Stomach (tissue), 9 donors: ENCODE measurements around the gene SP1. TPM values are rescaled to one million over a fixed set of nuclear protein-coding genes. Genes with fewer than 3 reads are reported as not detected.
"Not testable (repeated sequence)": the region's sequence is repeated elsewhere in the genome, so short reads cannot be mapped to it uniquely, and the experiment has no call there.

Source experiments
- DNase-seq, 2 donors: peaks; one replicate each; pipeline versions ENCODE4 v3.0.0 to v3.0.0-alpha.2; 2013 to 2019
- H3K27ac ChIP-seq, 5 donors: fragments of 200-600 bp in 4 of 5; sonication (generic) in 4 of 5; one replicate each; pipeline ENCODE4 v1.5.1; 2013 to 2019; ENCODE audit warnings: mild to moderate bottlenecking in 1 of 5, moderate library complexity in 1 of 5
- H3K27me3 ChIP-seq, 3 donors: fragments of 200-600 bp; sonication (generic); one replicate each; pipeline ENCODE4 v1.5.1; 2017 to 2019; ENCODE audit warnings: mixed run types in 1 of 3
- H3K36me3 ChIP-seq, 4 donors: fragments of 200-600 bp; sonication (generic); 1 replicate in 3 of 4; 2 replicates in 1 of 4; pipeline ENCODE4 v1.5.1; 2016 to 2019
- H3K4me1 ChIP-seq, 4 donors: fragments of 200-600 bp; sonication (generic); one replicate each; pipeline ENCODE4 v1.5.1; 2016 to 2019
- H3K4me3 ChIP-seq, 4 donors: fragments of 200-600 bp; sonication (generic) in 3 of 4; one replicate each; pipeline ENCODE4 v1.5.1; 2016 to 2019; ENCODE audit warnings: mild to moderate bottlenecking in 1 of 4
- H3K9me3 ChIP-seq, 4 donors: fragments of 200-600 bp; sonication (generic); one replicate each; pipeline ENCODE4 v1.5.1; 2016 to 2019
- EP300 ChIP-seq: sonication (generic); formaldehyde crosslinking; IDR thresholded peaks from one replicate; pipeline ENCODE4 v1.6.1; 2017; ENCODE audit warnings: antibody characterized with exemption
- POLR2A ChIP-seq, 4 donors: fragments of 450-650 bp; IDR thresholded peaks; one replicate each; pipeline ENCODE4 v1.6.1; 2016; ENCODE audit warnings: antibody characterized with exemption in 4 of 4, control low read depth in 2 of 4, mild to moderate bottlenecking in 1 of 4, moderate library complexity in 1 of 4
- POLR2AphosphoS5 ChIP-seq, 3 donors: sonication (generic); formaldehyde crosslinking; IDR thresholded peaks; one replicate each; pipeline ENCODE4 v1.6.1; 2016; ENCODE audit warnings: antibody characterized with exemption in 3 of 3
- WGBS, 5 donors: extraction: QIAGEN DNeasy Blood & Tissue Kit in 3 of 5; methylation state at CpG; one replicate each; pipeline versions ENCODE4 v1.1.5 to v1.1.7; 2013 to 2018; 5-methylcytosine and 5-hydroxymethylcytosine counted together
- intact Hi-C: fragments of 100-400 bp; cut with DNase I; formaldehyde crosslinking; loops from one replicate; pipeline ENCODE4 v1.15.1; 2023; ENCODE audit warnings: low total_unique reads
- polyA plus RNA-seq, 3 donors: library from polyadenylated mRNA; stranded (reverse); fragments of 200-250 nt; gene quantifications; one replicate each; pipeline ENCODE4 v1.2.3, GENCODE V29; 2013
- total RNA-seq, 5 donors: library from RNA; depleted of rRNA; stranded (reverse); fragments of >200 nt; gene quantifications; one replicate each; pipeline versions ENCODE4 v1.1.0 to v1.2.3, GENCODE V29; 2014 to 2016
- TF ChIP-seq, protein P1 (sequence below), 7 experiments: fragments of 450-650 bp in 4 of 7; fragments of 200-600 bp in 3 of 7; sonication (generic) in 3 of 7; IDR thresholded peaks; one replicate each; pipeline ENCODE4 v1.5.1; 2016 to 2019; ENCODE audit warnings: antibody characterized with exemption in 7 of 7, control low read depth in 2 of 7, mild to moderate bottlenecking in 1 of 7
- donor health status: healthy with polysubstance abuse.
- donor health status: Bipolar disorder and iron deficiency.
- donor health status: healthy.

Gene SP1
- total and polyA plus RNA-seq, 8 donors = 10.2 to 142 (median 22.4) TPM

DNA sequence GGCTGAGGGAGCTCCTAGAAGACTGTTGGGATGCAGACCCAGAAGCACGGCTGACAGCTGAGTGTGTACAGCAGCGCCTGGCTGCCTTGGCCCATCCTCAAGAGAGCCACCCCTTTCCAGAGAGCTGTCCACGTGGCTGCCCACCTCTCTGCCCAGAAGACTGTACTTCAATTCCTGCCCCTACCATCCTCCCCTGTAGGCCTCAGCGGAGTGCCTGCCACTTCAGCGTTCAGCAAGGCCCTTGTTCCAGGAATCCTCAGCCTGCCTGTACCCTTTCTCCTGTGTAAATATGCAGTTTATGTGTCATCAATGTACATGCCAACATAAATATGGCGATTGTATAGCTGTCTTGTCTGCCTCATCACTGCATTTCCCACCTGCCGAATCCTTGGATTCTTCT, 51.2 kb downstream of the SP1 start:
- DNase-seq = no peak
- Histone ChIP-seq H3K9me3 (no peaks in the 10 kb centered on the region), H3K36me3 (no peaks in the 10 kb centered on the region), H3K4me3 (no peak overlapping the region), H3K27ac (no peak overlapping the region), H3K4me1 (no peaks in the 10 kb centered on the region), H3K27me3 (no peaks in the 10 kb centered on the region)
- TF ChIP-seq POLR2AphosphoS5 (IDR thresholded peaks at IDR 0.05) = no peak
- TF ChIP-seq, protein P1, sequence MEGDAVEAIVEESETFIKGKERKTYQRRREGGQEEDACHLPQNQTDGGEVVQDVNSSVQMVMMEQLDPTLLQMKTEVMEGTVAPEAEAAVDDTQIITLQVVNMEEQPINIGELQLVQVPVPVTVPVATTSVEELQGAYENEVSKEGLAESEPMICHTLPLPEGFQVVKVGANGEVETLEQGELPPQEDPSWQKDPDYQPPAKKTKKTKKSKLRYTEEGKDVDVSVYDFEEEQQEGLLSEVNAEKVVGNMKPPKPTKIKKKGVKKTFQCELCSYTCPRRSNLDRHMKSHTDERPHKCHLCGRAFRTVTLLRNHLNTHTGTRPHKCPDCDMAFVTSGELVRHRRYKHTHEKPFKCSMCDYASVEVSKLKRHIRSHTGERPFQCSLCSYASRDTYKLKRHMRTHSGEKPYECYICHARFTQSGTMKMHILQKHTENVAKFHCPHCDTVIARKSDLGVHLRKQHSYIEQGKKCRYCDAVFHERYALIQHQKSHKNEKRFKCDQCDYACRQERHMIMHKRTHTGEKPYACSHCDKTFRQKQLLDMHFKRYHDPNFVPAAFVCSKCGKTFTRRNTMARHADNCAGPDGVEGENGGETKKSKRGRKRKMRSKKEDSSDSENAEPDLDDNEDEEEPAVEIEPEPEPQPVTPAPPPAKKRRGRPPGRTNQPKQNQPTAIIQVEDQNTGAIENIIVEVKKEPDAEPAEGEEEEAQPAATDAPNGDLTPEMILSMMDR (IDR thresholded peaks at IDR 0.05) = no peak
- TF ChIP-seq EP300 = no peak
- no peak for TF ChIP-seq POLR2A (IDR thresholded peaks at IDR 0.05)
- intact Hi-C loops = no loop called here
- WGBS, 5 donors = 70 to 86% (median 80%) methylated on average over 7 of the region's 7 CpGs

DNA sequence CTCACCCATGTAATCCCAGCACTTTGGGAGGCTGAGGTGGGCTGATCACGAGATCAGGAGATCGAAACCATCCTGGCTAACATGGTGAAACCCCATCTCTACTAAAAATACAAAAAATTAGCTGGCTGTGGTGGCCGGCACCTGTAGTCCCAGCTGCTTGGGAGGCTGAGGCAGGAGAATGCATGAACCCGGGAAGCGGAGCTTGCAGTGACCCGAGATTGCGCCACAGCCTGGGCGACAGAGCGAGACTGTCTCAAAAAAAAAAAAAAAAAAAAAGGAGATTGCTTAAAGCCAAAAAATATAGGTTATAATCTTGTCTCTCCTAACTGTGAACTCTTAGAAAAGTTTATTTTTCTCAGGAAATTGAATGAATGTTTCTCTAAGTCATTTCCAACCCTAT, 55.4 kb downstream of the SP1 start:
- WGBS, 5 donors = 92 to 97% (median 93%) methylated on average over 9 of the region's 9 CpGs
- H3K4me3 ChIP-seq = not testable (repeated sequence)
- peak in 1 of 2 donors; percentile 23 for DNase-seq

DNA sequence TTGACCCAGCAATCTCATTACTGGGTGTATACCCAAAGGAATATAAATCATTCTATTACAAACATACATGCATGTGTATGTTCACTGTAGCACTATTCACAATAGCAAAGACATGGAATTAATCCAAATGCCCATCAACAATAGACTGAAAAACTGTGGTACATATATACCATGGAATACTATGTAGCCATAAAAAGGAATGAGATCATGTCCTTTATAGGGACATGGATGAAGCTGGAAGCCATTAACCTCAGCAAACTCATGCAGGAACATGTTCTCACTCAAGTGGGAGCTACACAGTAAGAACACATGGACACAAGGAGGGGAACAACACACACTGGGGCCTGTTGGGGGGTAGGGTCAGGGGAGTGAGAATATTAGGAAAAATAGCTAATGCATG, 59.6 kb downstream of the SP1 start:
- H3K27ac ChIP-seq, H3K27me3 ChIP-seq, intact Hi-C loops, H3K4me3 ChIP-seq, H3K9me3 ChIP-seq, DNase-seq: not testable (repeated sequence)
- Histone ChIP-seq H3K36me3 (peaks cover 0 to 10% (median 10%) of the 10 kb centered on the region in 4 donors), H3K4me1 (peaks cover 13 to 34% (median 28%) of the 10 kb centered on the region in 4 donors)

More for the DNA sequence above, 55.4 kb downstream of the SP1 start:
- intact Hi-C loops, H3K27ac ChIP-seq, H3K36me3 ChIP-seq, H3K27me3 ChIP-seq, H3K9me3 ChIP-seq, H3K4me1 ChIP-seq: not testable (repeated sequence)

DNA sequence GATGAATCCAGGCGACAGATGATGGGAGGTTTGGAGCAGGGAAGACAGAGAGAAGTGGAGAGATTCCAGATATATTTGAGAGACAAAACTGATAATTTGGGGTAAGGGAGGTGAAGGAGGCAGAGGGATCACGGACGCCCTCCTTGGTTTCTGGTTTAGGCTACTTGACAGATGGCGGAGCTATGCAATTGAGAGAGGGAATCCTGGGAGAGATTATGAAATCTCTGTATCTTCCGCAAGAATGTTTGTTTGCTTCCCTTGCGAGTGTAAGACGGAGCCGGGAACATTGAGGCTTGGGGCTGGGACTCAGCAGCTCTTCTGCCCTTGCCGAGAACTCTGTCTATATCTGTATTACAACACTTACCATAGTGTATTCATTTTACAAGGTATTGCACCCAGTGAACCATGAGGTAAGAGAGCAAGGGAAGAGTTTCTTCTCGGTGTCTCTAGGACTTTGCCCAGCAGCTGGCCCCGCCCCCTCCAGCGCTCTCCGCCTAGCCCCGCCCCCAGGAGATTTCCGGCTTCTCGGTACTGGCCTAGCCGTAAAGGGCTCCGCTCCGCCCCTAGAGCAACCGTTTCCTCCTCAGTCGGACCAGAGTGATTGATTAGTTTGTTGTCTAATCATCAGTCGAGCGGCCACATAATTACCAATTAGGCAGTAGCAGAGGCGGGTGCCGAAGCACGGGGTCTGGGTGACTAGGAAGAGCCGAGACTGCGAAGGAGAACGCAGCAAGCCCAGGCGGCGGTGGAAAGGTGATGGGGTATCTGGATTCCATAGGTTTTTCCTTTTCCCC, 61.3 kb downstream of the SP1 start, which contains the start of gene PRR13:
TSS of gene PRR13 (plus strand) at position 695 of the 794 bp plus-strand sequence. CDS start 981 bp downstream, outside the sequence.
- 1 to 2% (median 1%) methylated on average over 30 to 31 of the region's 31 CpGs for WGBS, 5 donors
- peak; percentile 99 to 100 for DNase-seq
- Histone ChIP-seq H3K27me3 (no peaks in the 10 kb centered on the region), H3K36me3 (peaks cover 6 to 27% (median 26%) of the 10 kb centered on the region in 4 donors), H3K9me3 (no peaks in the 10 kb centered on the region), H3K4me3 (peak within 1 kb of the TSS; percentile 65 to 77 (median 68)), H3K4me1 (peaks cover 27 to 49% (median 42%) of the 10 kb centered on the region in 4 donors), H3K27ac (peak within 1 kb of the TSS; percentile 89 to 96 (median 92))
- intact Hi-C loops = no loop called here
- TF ChIP-seq POLR2A (IDR thresholded peaks at IDR 0.05) (peak in 2 of 4 donors; percentile 92 to 96), EP300 (no peak), POLR2AphosphoS5 (IDR thresholded peaks at IDR 0.05) (peak; percentile 97 to 99 (median 99))
- TF ChIP-seq, protein P1 (IDR thresholded peaks at IDR 0.05) = peak in 1 of 7 experiments; percentile 9

DNA sequence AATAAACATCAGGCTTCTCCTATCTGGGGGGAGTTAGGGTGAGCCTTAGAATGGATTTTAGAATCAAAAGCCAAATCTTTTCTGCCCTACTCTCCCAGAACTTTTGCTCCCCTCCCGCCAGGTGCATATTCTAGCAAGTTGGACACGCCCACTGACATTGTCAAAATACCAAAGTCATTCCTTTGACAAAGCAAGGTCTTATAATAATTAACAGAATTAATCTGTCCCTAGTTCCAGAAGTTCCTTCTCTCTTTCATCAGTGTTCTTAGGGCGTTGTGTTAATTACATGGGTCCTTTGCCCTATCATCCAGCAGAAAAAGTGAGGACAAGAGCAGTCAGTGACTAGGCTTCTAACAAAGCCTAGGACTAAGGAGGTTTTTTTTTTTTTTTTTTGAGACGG, 64.0 kb downstream of the SP1 start:
- peak; percentile 49 to 67 for DNase-seq
- peaks cover 27 to 49% (median 42%) of the 10 kb centered on the region in 4 donors for H3K4me1 ChIP-seq
- peak overlapping the region; percentile 61 to 96 (median 92) for H3K27ac ChIP-seq
- intact Hi-C loops = no loop called here
- H3K4me3 ChIP-seq = peak overlapping the region in 2 of 4 donors; percentile 69 to 77
- 35 to 65% (median 52%) methylated on average over 4 of the region's 4 CpGs for WGBS, 5 donors
- no peaks in the 10 kb centered on the region for H3K27me3 ChIP-seq
- H3K9me3 ChIP-seq = no peaks in the 10 kb centered on the region
- TF ChIP-seq EP300 (no peak), POLR2AphosphoS5 (IDR thresholded peaks at IDR 0.05) (peak in 2 of 3 donors; percentile 57 to 68)
- TF ChIP-seq, protein P1 (IDR thresholded peaks at IDR 0.05) = no peak
- H3K36me3 ChIP-seq = peaks cover 14 to 54% (median 53%) of the 10 kb centered on the region in 4 donors

DNA sequence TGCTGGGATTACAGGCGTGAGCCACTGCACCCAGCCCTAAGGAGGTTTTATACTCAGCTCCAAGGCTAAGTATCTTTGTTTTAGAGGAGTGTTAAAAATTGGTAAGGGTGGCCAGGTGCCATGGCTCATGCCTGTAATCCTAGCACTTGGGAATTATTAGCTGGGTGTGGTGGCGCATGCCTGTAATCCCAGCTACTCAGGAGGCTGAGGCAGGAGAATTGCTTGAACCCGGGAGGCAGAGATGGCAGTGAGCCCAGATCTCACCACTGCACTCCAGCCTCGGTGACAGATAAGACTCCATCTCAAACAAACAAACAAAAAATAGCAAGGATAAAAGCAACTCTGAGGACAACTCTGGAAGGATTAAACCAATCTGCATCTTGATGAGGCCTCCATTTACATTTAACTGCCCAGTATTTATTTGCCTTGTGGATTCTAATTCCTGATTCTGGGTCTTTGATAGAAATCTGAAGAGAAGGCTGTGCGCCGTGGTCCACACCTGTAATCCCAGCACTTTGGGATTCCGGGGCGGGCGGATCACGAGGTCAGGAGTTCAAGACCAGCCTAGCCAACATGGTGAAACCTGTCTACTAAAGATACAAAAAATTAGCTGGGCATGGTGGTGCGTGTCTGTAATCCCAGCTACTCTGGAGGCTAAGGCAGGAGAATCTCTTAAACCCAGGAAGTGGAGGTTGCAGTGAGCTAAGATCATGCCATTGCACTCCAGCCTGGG, 64.8 kb downstream of the SP1 start:
- WGBS, 5 donors = 79 to 89% (median 81%) methylated on average over 11 of the region's 11 CpGs
- H3K27ac ChIP-seq = peak overlapping the region; percentile 61 to 96 (median 92)

More for the DNA sequence above, 64.8 kb downstream of the SP1 start:
- H3K9me3 ChIP-seq, H3K27me3 ChIP-seq, DNase-seq, intact Hi-C loops: not testable (repeated sequence)
- Histone ChIP-seq H3K4me1 (peaks cover 27 to 49% (median 42%) of the 10 kb centered on the region in 4 donors), H3K4me3 (peak overlapping the region in 3 of 4 donors; percentile 16 to 69 (median 17)), H3K36me3 (peaks cover 14 to 56% (median 54%) of the 10 kb centered on the region in 4 donors)
